HG03159 (cell line): ENCODE data around the gene NDUFB4.
"Not testable (repeated sequence)": the region's sequence is repeated elsewhere in the genome, so short reads cannot be mapped to it uniquely, and the experiment has no call there.

Experiments used
- ATAC-seq: cut with Tn5 transposase; IDR thresholded peaks from one replicate; pipeline ENCODE4 v1.9.1; 2021; ENCODE audit warnings: mild to moderate bottlenecking, moderate library complexity; ENCODE audit not compliant: unreplicated experiment

NDUFB4 gene

DNA sequence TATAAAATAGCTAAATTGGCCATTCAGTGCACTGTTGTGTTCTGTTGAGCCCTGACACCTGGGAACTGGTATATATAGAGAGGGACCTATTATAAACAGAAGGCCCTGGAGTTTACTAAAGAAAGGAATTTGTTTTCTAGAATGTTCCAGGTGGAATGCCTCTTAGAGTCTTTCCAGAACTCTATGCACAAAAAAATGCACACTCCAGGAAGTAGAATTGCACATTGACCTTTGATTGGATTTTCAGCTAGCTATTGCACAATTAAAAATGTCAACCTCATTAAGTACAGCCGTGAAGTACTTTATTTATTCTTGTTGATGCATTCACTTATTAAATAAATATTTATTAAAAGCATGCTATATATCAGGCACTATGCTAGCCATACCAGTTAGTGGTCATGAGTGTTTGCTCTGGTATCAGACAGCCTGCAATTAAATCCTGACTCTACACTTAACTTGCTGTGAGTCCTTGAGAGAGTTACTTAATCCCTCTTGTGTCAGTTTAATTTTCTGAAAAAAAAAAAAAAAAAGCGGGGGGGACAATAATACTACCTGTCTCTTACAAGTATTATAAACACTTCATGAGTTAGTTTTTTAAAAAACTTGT lies 40.8 kb downstream of the NDUFB4 start:
- no peak for ATAC-seq

DNA sequence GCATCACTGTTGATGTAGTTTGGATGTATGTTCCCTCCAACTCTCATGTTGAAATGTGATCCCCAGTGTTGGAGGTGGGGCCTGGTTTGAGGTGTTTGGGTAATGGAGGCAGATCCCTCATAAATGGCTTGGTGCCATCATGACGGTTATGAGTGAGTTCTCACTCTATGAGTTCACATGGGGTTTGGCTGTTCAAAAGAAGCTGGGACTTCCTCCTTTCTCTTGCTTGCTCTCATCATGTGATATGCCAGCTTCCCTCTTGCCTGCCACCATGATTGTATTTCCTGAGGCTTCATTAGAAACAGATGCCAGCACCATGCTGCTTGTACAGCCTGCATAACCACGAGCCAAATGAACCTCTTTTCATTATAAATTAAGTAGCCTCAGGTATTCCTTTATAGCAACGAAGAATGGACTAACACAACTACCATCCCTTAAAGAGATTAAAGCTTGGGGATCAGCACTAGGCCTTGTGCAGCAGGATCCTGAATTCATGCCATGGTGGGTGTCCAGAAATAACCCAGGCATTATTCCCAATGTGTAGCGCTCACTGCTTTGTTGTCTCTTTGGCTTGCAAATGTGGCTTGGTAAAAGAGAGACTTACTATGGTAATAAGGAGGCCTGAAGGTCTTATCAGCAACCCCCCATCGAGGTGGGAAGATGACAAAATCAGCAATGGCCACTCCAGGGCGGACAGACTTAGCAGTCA lies 41.9 kb downstream of the NDUFB4 start:
- no peak for ATAC-seq

DNA sequence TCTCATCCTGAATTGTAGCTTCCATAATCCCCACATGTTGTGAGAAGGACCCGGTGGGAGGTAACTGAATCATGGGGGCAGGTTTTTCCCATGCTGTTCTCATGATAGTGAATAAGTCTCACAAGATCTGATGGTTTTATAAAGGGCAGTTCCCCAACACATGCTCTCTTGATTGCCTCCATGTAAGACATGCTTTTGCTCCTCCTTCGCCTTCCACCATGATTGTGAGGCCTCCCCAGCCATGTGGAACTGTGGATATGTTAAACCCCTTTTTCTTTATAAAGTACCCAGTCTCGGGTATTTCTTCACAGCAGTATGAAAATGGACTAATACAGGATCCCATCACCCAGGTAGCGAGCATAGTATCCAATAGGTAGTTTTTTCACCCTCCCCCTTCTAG lies 42.7 kb downstream of the NDUFB4 start:
- not testable (repeated sequence) for ATAC-seq

DNA sequence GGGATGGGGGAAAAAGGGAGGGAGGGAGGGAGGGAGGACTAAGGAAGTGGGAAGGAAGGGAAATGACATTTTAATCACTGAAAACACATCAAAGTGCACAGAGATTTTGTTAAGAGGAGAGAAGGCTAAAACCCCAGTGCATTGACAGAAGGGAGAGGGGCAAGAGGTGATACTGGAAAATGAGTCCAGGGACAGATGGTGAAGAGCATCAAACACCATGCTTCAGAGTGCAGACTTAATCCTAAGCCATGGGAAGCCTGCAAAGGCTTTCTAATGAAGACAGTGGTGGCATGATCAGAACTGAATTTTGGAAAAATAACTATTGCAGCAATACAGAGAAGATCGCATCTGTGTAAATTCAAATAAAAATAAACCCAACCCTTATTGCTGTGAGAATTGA lies 44.1 kb downstream of the NDUFB4 start:
- no peak for ATAC-seq

DNA sequence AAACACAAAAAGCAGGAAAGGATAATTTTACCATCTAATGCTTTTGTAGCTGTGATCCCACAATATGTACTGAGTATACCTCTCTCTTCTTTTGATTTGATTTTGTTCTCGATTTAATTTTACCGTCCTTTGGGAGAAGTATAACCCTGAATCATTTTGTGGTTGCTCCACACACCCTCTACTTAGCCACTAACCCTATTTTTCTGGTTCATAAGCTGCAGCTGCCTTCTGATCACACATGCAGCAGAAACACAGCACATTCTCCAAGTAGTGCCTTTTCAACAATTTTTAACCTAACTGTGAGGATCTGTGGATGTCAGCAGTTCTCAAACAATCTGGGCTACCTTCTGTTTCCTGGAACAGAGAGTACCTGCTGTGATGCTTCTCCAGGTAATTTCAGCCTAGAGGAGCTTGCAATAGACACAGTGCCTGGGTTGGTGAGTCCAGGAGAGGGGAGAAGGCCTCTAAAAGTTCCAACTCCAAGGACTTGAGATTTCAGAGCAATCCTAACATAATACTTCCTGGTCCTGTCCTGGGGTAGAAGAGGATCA lies 45.6 kb downstream of the NDUFB4 start:
- no peak for ATAC-seq

DNA sequence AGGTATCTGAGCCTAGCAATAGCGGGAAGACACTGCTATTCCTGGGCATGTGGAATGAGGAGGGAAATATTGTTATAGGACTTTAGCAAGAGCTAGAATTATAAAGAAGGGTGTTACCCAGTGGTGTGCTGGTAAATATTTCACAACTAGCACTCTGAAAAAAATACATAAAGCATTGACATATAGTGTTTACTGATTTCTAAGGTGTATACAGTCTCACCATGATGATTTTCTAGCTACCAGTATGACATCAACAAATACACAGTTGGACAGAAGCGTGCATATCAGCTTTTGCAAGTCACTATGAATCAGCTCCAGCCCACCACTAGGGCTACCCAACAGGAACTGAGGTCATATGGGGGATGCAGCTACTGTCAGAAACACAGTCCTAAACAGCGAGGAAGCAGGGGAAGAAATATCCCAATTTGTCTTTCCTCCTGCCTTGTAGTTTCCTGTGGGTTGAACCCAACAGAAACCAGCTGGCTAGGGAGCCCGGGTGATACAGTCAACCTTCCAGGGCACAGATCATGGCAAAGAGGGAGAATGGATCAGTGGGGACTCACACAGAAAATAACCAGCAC lies 46.3 kb downstream of the NDUFB4 start:
- peak; percentile 61 for ATAC-seq

DNA sequence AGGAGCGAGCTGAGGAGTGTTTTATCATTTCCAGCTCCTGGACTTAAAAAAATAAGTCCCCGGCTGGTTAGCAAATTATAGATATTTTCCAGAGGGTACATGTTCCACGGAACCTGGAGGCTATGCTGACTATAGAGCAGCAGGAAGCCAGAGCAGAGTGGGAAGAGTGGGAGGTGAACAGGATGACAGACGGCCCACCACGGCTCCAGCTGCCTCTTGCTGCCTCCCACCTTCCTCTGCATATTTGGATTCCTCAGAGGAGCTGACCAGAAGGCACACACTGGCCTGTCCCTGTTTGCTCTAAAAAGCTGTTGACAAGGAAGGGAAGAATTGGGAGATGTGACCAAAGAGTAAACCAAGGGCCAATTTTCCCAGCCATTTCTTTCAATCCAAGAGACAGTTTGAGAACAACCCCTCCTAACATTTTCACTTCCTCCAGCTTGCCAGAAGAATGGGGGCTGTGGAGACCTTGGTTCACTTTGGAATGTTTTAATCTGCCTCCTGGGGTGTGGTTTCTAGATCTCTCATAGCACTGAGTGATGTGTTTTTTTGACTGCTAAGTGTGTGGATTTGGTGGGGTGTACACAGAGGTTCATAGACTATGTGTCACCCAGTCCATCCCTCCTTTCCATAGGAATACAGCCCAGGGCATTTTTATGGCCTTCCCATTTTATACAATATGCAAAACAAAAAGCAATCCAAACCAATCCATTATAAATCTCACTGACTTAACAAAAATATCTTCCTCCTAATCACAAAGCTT lies 49.1 kb downstream of the NDUFB4 start:
- ATAC-seq = no peak

DNA sequence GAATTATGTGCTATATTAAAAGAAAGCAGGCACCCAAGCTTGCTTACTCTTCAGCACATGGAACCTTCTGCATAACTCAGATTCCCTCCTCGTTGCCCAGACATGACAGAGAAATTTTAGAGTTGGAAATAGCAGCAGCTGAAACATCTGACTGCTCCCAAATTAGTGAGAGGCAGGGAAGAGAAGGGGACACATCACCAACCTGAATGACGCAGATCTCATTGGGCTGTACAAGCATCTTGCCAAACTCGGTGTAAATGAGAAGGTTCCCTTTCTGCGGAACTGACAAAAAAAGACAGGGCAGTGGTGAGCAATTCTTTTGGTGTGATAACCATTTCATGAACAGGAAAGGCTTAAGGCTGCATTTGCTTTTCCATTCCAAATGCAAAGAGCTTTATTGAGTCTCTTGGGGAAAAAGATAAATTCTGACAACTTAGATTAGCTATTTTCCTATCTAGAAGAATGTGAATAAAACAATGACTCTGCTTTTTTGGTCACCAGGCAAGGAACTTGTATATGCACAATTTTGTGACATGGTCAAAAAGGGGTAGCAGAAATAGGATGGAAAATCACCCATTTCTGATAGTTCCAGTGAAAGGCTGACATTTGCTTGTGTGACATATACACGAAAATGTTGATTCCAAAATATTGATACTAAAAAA lies 50.8 kb downstream of the NDUFB4 start:
- ATAC-seq = no peak

DNA sequence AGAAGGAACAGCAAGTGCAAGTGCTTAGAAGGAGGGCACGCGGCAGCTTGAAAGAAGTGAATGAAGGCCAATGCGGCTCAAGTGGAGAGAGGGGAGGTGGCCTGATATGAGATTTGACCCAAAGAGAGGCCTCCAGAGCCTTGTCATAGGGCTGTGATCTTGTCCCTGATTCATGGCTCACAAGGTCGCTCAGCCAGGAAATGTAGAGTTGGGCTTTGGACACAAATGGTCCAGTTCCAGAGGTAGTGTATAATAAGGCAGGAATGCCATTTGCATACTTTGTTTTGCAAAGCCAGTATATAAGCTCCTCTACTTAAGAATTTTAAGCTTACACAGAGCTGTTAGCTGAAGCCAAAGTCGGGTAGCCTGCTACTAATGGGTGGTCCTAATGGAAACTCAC lies 52.2 kb downstream of the NDUFB4 start:
- ATAC-seq = no peak

DNA sequence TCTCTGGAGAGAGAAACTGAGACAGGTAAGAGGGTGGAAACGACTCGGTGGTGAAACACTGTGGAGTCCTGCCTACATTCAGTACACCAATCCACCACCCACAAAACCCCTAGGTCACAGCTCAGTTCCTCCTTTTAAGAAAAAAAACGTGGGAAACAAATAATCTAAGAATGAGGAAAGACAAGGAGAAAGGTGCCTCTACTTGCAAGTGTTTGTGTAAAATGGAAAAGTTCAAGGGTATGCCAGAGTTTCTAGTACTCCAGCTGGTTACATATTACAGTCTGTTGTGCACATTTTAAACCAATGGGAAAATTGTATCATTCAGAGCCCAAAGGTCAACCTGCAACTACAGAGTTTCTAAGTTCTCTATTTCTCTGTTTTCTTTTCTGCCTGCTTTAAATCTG lies 53.7 kb downstream of the NDUFB4 start:
- no peak for ATAC-seq

DNA sequence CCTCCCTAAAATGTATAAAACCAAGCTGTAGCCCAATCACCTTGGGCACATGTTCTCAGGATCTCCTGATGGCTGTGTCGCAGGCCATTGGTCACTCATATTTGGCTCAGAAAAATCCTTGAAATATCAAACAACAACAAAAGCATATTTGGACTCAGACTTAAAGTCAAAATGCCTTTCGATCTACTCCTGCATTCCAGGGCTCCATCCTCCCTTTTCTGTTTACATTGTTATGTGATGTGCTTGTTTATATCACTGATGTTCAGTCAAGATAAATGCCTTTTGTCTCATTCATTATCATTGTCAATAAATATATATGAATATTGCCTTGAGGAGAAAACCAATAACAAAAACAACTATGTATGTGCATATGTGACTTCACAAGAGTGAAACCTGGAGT lies 54.2 kb downstream of the NDUFB4 start:
- ATAC-seq = no peak
